HepG2 (cell line): ENCODE measurements around the gene RAB32. TPM values are rescaled to one million over a fixed set of nuclear protein-coding genes. Genes with fewer than 3 reads are reported as not detected.

Experiments
- ATAC-seq: fragments of 200-7000 bp; cut with Tn5 transposase; 3 replicates; pipeline ENCODE4 v1.9.1; 2020; ENCODE audit warnings: mild to moderate bottlenecking, moderate library complexity
- Bru-seq: library from RNA; stranded (reverse); fragments of 400-500 nt; gene quantifications from one replicate; lab custom pipeline; 2021; lab: Mats Ljungman, UMichigan
- BruChase-seq, 2 experiments: library from RNA; stranded (reverse); fragments of 400-500 nt; gene quantifications; one replicate each; lab custom pipeline; 2021; lab: Mats Ljungman, UMichigan
- BruUV-seq: library from RNA; stranded (reverse); fragments of 400-500 nt; replicated peaks from 2 replicates; lab custom pipeline; 2021; lab: Mats Ljungman, UMichigan
- CTCF ChIA-PET: fragments of 300-600 bp; formaldehyde crosslinking; extraction: SDS; loops from one replicate; lab custom pipeline; 2021; ENCODE audit warnings: low total read pairs, inconsistent platforms, low intra/inter-chr PET ratio; lab: Yijun Ruan, JAX
- POLR2A ChIA-PET: fragments of 350-600 bp; sonication (Branson Sonifier 250); formaldehyde crosslinking; loops from one replicate; lab custom pipeline; 2020; ENCODE audit warnings: antibody characterized with exemption, inconsistent platforms; lab: Yijun Ruan, JAX
- DNase-seq: peaks from one replicate; pipeline ENCODE4 v3.0.0-alpha.2; 2015; ENCODE audit warnings: low spot score
- FAIRE-seq: peaks from 3 replicates; lab custom pipeline; 2011; peaks lifted over from hg19 to GRCh38; lab: Jason Lieb, UNC
- H2AFZ ChIP-seq: one replicate; pipeline ENCODE4 v1.6.1; 2011; ENCODE audit warnings: low read length, inconsistent platforms
- H3K27ac ChIP-seq: fragments of 300-600 bp; 3 replicates; pipeline ENCODE4 v1.8.0; 2011; ENCODE audit warnings: mixed run types, mild to moderate bottlenecking, mixed read lengths, low read length, inconsistent platforms; ENCODE audit not compliant: insufficient read depth; ENCODE audit errors: extremely low read length
- H3K27me3 ChIP-seq, 2 experiments: fragments of 200-600 bp in 1 of 2; 2 replicates in 1 of 2; 3 replicates in 1 of 2; pipeline versions ENCODE4 v1.6.0 to v1.8.0; 2011; ENCODE audit warnings: low read length in 2 of 2, mild to moderate bottlenecking in 2 of 2, moderate library complexity in 2 of 2, inconsistent platforms in 1 of 2; ENCODE audit not compliant: insufficient read depth in 2 of 2, control insufficient read depth in 1 of 2
- H3K36me3 ChIP-seq, 2 experiments: fragments of 200-600 bp in 1 of 2; replicated peaks in 1 of 2; 2 replicates in 1 of 2; 3 replicates in 1 of 2; pipeline versions ENCODE4 v1.5.1 to v1.8.0; 2011; ENCODE audit warnings: low read length in 2 of 2, inconsistent platforms in 1 of 2; ENCODE audit not compliant: insufficient read depth in 2 of 2, control insufficient read depth in 1 of 2
- H3K4me1 ChIP-seq: 2 replicates; pipeline ENCODE4 v1.5.1; 2012; ENCODE audit warnings: low read length, inconsistent platforms; ENCODE audit not compliant: insufficient read depth
- H3K4me2 ChIP-seq: 2 replicates; pipeline ENCODE4 v1.6.0; 2011; ENCODE audit warnings: low read depth, low read length, inconsistent platforms
- H3K4me3 ChIP-seq, 3 experiments: fragments of 200-600 bp in 1 of 3; sonication (generic), shearing (Covaris generic) in 1 of 3; replicated peaks in 1 of 3; 2 replicates each; pipeline ENCODE4 v1.5.1; 2011 to 2016; ENCODE audit warnings: low read length in 3 of 3, inconsistent platforms in 2 of 3, low read depth in 2 of 3, mild to moderate bottlenecking in 2 of 3, control low read depth in 1 of 3, mixed read lengths in 1 of 3; ENCODE audit not compliant: insufficient read depth in 1 of 3
- H3K79me2 ChIP-seq: one replicate; pipeline ENCODE4 v1.6.1; 2011; ENCODE audit warnings: low read length, inconsistent platforms; ENCODE audit not compliant: insufficient read depth
- H3K9ac ChIP-seq: 2 replicates; pipeline ENCODE4 v1.6.0; 2011; ENCODE audit warnings: mild to moderate bottlenecking, low read depth, low read length, inconsistent platforms; ENCODE audit not compliant: insufficient read depth
- H3K9me3 ChIP-seq: 2 replicates; pipeline ENCODE4 v1.5.1; 2012; ENCODE audit warnings: mild to moderate bottlenecking, low read length
- H4K20me1 ChIP-seq: 2 replicates; pipeline ENCODE4 v1.6.0; 2011; ENCODE audit warnings: inconsistent platforms, mild to moderate bottlenecking, low read length, moderate library complexity; ENCODE audit not compliant: insufficient read depth
- EHMT2 ChIP-seq: fragments of 200-600 bp; sonication (generic); IDR thresholded peaks from 2 replicates; pipeline ENCODE4 v1.7.0; 2017; ENCODE audit warnings: antibody characterized with exemption, low read depth, low read length, borderline replicate concordance
- ELF1 ChIP-seq: sonication (generic); formaldehyde crosslinking; IDR thresholded peaks from 2 replicates; pipeline ENCODE4 v1.4.0; 2020; ENCODE audit warnings: missing genetic modification reagents
- GMEB2 ChIP-seq: IDR thresholded peaks from 2 replicates; pipeline ENCODE4 v1.6.1; 2016; ENCODE audit warnings: missing biosample characterization, missing genetic modification reagents, low read depth
- HNRNPH1 ChIP-seq: fragments of 200-400 bp; formaldehyde crosslinking; optimal IDR thresholded peaks from 2 replicates; pipeline ENCODE3; 2017; ENCODE audit warnings: mild to moderate bottlenecking, low read depth, low read length
- KDM2A ChIP-seq: sonication (generic); formaldehyde crosslinking; IDR thresholded peaks from 2 replicates; pipeline ENCODE4 v1.4.0; 2020; ENCODE audit warnings: low read depth, missing genetic modification reagents, borderline replicate concordance
- MXD3 ChIP-seq: IDR thresholded peaks from 2 replicates; pipeline ENCODE4 v1.6.1; 2016; ENCODE audit warnings: mild to moderate bottlenecking, missing biosample characterization, missing genetic modification reagents
- RORA ChIP-seq: sonication (generic); formaldehyde crosslinking; IDR thresholded peaks from 2 replicates; pipeline ENCODE4 v1.5.0; 2020; ENCODE audit warnings: mild to moderate bottlenecking, missing genetic modification reagents, moderate library complexity
- SRY ChIP-seq: sonication (generic); formaldehyde crosslinking; IDR thresholded peaks from 2 replicates; pipeline ENCODE4 v1.8.0; 2022; ENCODE audit warnings: mild to moderate bottlenecking, missing genetic modification reagents
- YY1 ChIP-seq: IDR thresholded peaks from 2 replicates; pipeline ENCODE4 v1.6.1; 2011; ENCODE audit warnings: low read length, low read depth, moderate library complexity, mild to moderate bottlenecking; ENCODE audit not compliant: insufficient read depth, insufficient replicate concordance
- ZGPAT ChIP-seq: IDR thresholded peaks from 2 replicates; pipeline ENCODE4 v1.6.1; 2016; ENCODE audit warnings: mild to moderate bottlenecking
- ZIK1 ChIP-seq: sonication (generic); formaldehyde crosslinking; IDR thresholded peaks from 2 replicates; pipeline ENCODE4 v1.5.0; 2020; ENCODE audit warnings: mild to moderate bottlenecking, low read depth, missing genetic modification reagents, borderline replicate concordance
- ZNF883 ChIP-seq: sonication (generic); formaldehyde crosslinking; IDR thresholded peaks from 2 replicates; pipeline ENCODE4 v1.5.1; 2020; ENCODE audit warnings: mild to moderate bottlenecking, missing genetic modification reagents; ENCODE audit errors: not compliant biosample characterization
- WGBS: methylation state at CpG from one replicate; pipeline ENCODE4 v1.1.6; 2017; ENCODE audit warnings: low lambda C conversion rate; 5-methylcytosine and 5-hydroxymethylcytosine counted together
- in situ Hi-C: cut with HindIII; loops from 2 replicates; pipeline ENCODE4 v1.10.0; 2017; ENCODE audit warnings: low pct_unique_long_range_greater_than_20kb; ENCODE audit not compliant: extremely low pct_ligation_motif_present
- intact Hi-C: fragments of 100-400 bp; cut with micrococcal nuclease; formaldehyde crosslinking; loops from one replicate; pipeline ENCODE4 v1.10.0; 2022; ENCODE audit not compliant: unreplicated experiment
- long read RNA-seq, 2 experiments: library from RNA in 1 of 2; library from polyadenylated mRNA in 1 of 2; stranded (forward) in 1 of 2; unstranded in 1 of 2; transcript quantifications; one replicate each; pipeline ENCODE4 v2.0.0, GENCODE V29; 2019 to 2022
- polyA minus RNA-seq, 3 experiments: library from RNA; depleted of rRNA, polyadenylated mRNA; stranded (reverse); fragments of >200 nt; gene quantifications; 2 replicates each; pipeline ENCODE4 v1.2.3, GENCODE V29; 2011; ENCODE audit warnings: low replicate concordance in 1 of 3
- polyA plus RNA-seq, 8 experiments: library from polyadenylated mRNA; depleted of rRNA in 3 of 8; stranded (reverse) in 7 of 8; unstranded in 1 of 8; fragments of >200 nt; fragmentation: Illumina TruSeq in 4 of 8; extraction: Trizol in 4 of 8; gene quantifications; 2 replicates each; pipeline versions ENCODE4 v1.2.1 to v1.2.3, GENCODE V29; 2011 to 2016; ENCODE audit warnings: low read depth in 4 of 8, missing spikeins in 1 of 8, mixed read lengths in 1 of 8; ENCODE audit not compliant: insufficient read depth in 1 of 8
- total RNA-seq, 5 experiments: library from RNA; depleted of rRNA; stranded (reverse); fragments of >200 nt; fragmentation: Illumina TruSeq; extraction: Trizol; gene quantifications; 2 replicates each; pipeline ENCODE4 v1.2.3, GENCODE V29; 2016; ENCODE audit warnings: low read depth in 1 of 5

The RAB32 gene
- total RNA-seq (2016; rRNA removed; fragmentation: Illumina TruSeq; extraction: Trizol), result 93.9 and 101 TPM in 2 replicates
- total RNA-seq (2016; cell fraction: cytosol; rRNA removed; fragmentation: Illumina TruSeq; extraction: Trizol; ENCODE audit: low read depth), result 83.6 and 91.0 TPM in 2 replicates
- total RNA-seq (2016; cell fraction: insoluble cytoplasmic fraction; rRNA removed; fragmentation: Illumina TruSeq; extraction: Trizol), result 91.2 and 99.3 TPM in 2 replicates
- total RNA-seq (2016; cell fraction: membrane; rRNA removed; fragmentation: Illumina TruSeq; extraction: Trizol), result 119 and 134 TPM in 2 replicates
- total RNA-seq (2016; cell fraction: nucleus; rRNA removed; fragmentation: Illumina TruSeq; extraction: Trizol), result 31.7 and 38.6 TPM in 2 replicates
- polyA plus RNA-seq (2011; rRNA removed), result 42.2 and 43.7 TPM in 2 replicates
- 32.2 and 38.9 TPM in 2 replicates for polyA plus RNA-seq (2011; cell fraction: cytosol; rRNA removed)
- 9.0 and 11.3 TPM in 2 replicates for polyA plus RNA-seq (2011; cell fraction: nucleus; rRNA removed)
- polyA plus RNA-seq (2012), result 28.1 and 30.9 TPM in 2 replicates
- 67.2 and 84.6 TPM in 2 replicates for polyA plus RNA-seq (2016; cell fraction: cytosol; fragmentation: Illumina TruSeq; extraction: Trizol; ENCODE audit: low read depth)
- 73.2 and 73.8 TPM in 2 replicates for polyA plus RNA-seq (2016; cell fraction: insoluble cytoplasmic fraction; fragmentation: Illumina TruSeq; extraction: Trizol; ENCODE audit: low read depth)
- polyA plus RNA-seq (2016; cell fraction: membrane; fragmentation: Illumina TruSeq; extraction: Trizol; ENCODE audit: low read depth), result 74.1 and 88.0 TPM in 2 replicates
- 37.3 and 44.9 TPM in 2 replicates for polyA plus RNA-seq (2016; cell fraction: nucleus; fragmentation: Illumina TruSeq; extraction: Trizol; ENCODE audit: insufficient read depth, low read depth)
- polyA minus RNA-seq (2011; rRNA and poly(A)+ RNA removed; ENCODE audit: low replicate concordance), result 9.4 and 16.1 TPM in 2 replicates
- 10.0 TPM in 2 replicates for polyA minus RNA-seq (2011; cell fraction: cytosol; rRNA and poly(A)+ RNA removed)
- 8.1 and 11.8 TPM in 2 replicates for polyA minus RNA-seq (2011; cell fraction: nucleus; rRNA and poly(A)+ RNA removed)
- percentile 91 among the genes with signal in this experiment for Bru-seq, nascent RNA
- BruChase-seq, experiment 1, labeled RNA remaining after a 6-hour chase, result percentile 84 among the genes with signal in this experiment
- percentile 79 among the genes with signal in this experiment for BruChase-seq, experiment 2, labeled RNA remaining after a 2-hour chase
- long read RNA-seq, experiment 1, transcript RAB32-201 (3 exons, 1,217 nt), result major isoform, 76 of 78 reads
- long read RNA-seq, experiment 1, partial matches to known transcripts, result 2 of 78 reads
- long read RNA-seq, experiment 1, other reads (novel, unspliced or antisense), result 0 of 78 reads
- long read RNA-seq, experiment 2, transcript RAB32-201 (3 exons, 1,217 nt), result major isoform, 148 of 179 reads
- long read RNA-seq, experiment 2, partial matches to known transcripts, result 11 of 179 reads
- long read RNA-seq, experiment 2, other reads (novel, unspliced or antisense), result 20 of 179 reads

GRCh38 chr6:146543211-146543939 lies at the start of gene RAB32:
Gene RAB32, plus strand, starts transcription at chr6:146543833. Its CDS starts 39 bp downstream, at chr6:146543872.
- ChIA-PET POLR2A (interaction anchor here (1.2 to 2.0 kb wide), 4 partner anchors 15 to 729 kb away, joined by 3 to 8 read pairs (median 3); partner anchors contain the start of genes FBXO30 and SHPRH), CTCF (interaction anchor here (1.8 kb wide), 1 partner anchor 157 kb away, joined by 22 read pairs; no protein-coding TSS in a partner anchor)
- Histone ChIP-seq H3K4me2 (peak within 1 kb of the TSS; percentile 90), H3K36me3 (no peaks in the 10 kb centered on the region), H3K9ac (peak within 1 kb of the TSS; percentile 81), H2AFZ (peak within 1 kb of the TSS; percentile 69), H3K79me2 (peaks cover 25% of the 10 kb centered on the region), H3K27me3 (no peaks in the 10 kb centered on the region; a peak in 1 of 5 replicates), H4K20me1 (no peaks in the 10 kb centered on the region), H3K4me3 (peak within 1 kb of the TSS; percentile 70 to 95 (median 90)), H3K4me1 (peaks cover 30% of the 10 kb centered on the region), H3K27ac (peak within 1 kb of the TSS; percentile 89), H3K9me3 (no peaks in the 10 kb centered on the region)
- in situ Hi-C loops, result loop anchor here (5.0 kb wide), 1 partner anchor 159 kb away; no protein-coding TSS in a partner anchor
- WGBS, result 7% methylated on average over 21 of the region's 86 CpGs
- FAIRE-seq, result no peak
- intact Hi-C loops, result loop anchor here (1.0 to 10.0 kb wide), 6 partner anchors 54 to 809 kb away; partner anchors contain the start of genes ADGB, EPM2A and SHPRH
- ATAC-seq, result peak; percentile 97
- peak; percentile 89 for DNase-seq
- BruUV-seq, result no TSS peak
- TF ChIP-seq KDM2A (CRISPR knock-in tag), result peak; percentile 53; the same call in 1 of the 2 replicates
- TF ChIP-seq MXD3 (CRISPR knock-in tag), result no peak; the same call in none of the 2 replicates
- no peak for TF ChIP-seq GMEB2 (CRISPR knock-in tag)
- TF ChIP-seq ELF1, result peak; percentile 29; the same call in 1 of the 2 replicates
- TF ChIP-seq ZIK1 (CRISPR knock-in tag), result no peak
- TF ChIP-seq RORA (CRISPR knock-in tag), result no peak
- peak; percentile 30 for TF ChIP-seq SRY (CRISPR knock-in tag)
- peak; percentile 9 for TF ChIP-seq ZNF883
- no peak for TF ChIP-seq HNRNPH1
- TF ChIP-seq EHMT2, result peak; percentile 8; the same call in 1 of the 2 replicates
- TF ChIP-seq ZGPAT (CRISPR knock-in tag), result peak; percentile 82; the same call in 1 of the 2 replicates
- TF ChIP-seq YY1, result peak; percentile 75
